Activated T-helper 1 cell treated with anti-CD3 and anti-CD28 coated beads, Interleukin-2, amount 50 U/mL, for 16 hours (primary cell): ENCODE measurements around the gene NPC1.
"Not testable (repeated sequence)": the region's sequence is repeated elsewhere in the genome, so short reads cannot be mapped to it uniquely, and the experiment has no call there.

Experiments used
- DNase-seq, 2 donors: peaks; one replicate each; pipeline ENCODE4 v3.0.0-alpha.2; 2020; ENCODE audit warnings: low read depth in 1 of 2, low spot score in 1 of 2

The NPC1 gene

DNA sequence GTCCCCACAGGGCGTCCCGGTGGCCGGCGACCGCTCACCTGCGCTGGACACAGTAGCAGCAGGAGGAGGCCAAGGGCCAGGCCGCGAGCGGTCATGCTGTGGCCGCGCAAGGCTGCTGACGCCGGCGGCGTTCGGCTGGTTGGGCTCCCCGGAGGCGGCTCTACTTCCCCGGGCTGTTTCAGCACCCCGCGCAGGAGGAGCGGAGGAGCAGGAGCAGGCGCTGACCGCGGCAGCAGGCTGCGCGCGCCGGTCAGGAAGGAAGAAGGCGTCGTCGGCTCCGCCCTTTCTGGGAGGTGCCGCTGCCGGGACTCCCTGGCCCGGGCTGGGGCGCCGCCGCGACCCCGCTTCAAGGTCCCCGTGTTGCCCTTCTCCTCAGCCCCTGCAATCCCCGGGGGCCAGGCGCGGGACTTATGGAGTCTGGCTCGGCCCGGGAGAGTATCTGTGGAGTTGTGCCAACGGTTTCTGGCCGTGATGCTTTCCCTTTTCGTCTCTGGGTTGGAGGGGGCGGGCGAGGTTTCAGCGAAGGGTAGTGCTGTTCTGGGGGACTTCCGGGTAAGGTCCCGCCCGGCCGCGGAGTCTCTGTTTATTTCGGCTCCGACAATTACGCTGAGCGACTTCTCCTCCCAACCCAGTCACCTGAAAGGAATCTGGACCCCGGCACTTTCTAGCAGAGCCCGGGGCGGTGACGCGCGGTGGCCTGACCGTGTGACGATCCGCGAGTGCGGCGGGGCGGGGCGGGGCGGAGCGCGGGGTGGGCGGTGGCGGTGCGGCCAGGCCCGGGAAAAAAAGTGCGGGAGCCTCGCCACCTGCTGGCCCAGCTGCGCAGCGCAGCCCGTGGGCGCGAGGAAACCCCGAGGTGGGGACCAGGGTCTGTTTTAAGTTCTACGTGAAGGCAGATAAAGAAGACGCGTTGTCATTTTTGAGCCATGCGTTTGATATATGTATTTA, at the start of gene NPC1:
Gene NPC1 (minus strand): TSS at position 258 of the 948 bp plus-strand sequence. CDS start 163 bp downstream, at position 95.
- peak; percentile 83 to 87 for DNase-seq

DNA sequence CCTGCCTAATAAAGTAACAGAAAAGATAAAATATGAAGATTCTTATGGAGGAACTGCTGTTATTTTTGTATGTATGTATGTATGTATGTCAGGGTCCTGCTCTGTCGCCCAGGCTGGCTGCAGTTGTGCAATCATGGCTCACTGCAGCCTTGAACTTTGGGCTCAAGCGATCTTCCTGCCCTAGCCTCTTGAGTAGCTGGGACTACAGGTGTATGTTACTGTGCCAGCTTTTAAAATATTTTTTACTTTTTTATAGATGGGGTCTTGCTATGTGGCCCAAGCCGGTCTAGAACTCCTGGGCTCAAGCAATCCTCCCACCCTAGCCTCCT, 49.7 kb upstream of the NPC1 start:
- no peak for DNase-seq

DNA sequence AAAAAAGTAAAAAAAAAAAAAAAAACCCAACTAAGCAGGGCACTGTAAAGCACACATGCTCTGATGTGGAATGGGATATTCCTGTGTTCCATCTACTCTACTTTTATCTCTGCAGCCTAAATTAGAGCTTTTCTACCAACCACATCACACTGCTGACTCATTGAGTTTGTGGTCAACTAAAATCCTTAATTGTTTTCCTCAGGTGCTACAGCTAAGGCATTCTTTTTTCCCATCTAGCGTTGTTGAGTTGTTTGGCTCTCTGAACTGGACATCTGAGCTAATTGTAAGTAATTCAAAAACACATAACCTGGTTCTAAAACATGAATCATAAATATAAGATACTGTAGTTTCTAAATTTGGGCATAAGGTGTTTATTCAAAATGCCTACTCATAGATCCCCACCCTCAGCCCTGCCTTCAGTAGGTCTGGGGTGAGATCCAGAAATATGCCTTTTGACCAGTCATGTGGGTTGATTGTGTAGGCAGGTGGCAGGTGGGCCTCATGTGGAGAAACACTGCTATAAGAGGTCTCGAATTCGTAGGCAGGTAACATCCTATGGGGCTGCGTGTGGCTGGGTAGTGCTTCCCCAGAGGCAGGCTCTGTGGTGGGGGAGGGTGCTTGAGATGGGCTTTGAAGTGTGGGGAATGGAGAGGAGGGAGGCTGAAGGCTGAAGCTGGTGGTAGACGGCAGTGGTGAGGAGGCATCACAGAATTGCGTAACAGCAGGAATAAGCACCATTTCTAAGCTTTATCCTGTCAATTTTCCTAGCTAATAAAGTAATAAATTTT, 49.2 kb upstream of the NPC1 start:
- DNase-seq, result no peak

DNA sequence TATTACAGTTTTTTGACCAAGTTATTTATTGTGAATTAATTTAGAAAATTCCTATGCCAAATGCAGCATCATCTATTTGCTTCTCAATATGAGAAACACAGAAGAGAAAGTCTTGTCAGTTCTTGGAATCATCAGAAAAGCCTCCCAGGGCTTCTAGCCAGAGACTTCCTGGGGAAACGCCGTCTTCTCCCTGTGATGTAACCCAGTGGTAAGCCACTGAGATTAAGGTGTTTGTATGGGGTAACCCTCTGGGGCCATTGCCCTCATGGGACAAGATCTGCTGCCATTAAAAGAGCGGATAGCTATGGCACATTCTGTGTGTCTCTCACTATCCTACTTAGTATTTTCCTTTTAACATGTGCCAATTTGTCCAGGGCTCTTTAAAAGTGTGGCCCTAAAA, 48.4 kb upstream of the NPC1 start:
- DNase-seq, result no peak

DNA sequence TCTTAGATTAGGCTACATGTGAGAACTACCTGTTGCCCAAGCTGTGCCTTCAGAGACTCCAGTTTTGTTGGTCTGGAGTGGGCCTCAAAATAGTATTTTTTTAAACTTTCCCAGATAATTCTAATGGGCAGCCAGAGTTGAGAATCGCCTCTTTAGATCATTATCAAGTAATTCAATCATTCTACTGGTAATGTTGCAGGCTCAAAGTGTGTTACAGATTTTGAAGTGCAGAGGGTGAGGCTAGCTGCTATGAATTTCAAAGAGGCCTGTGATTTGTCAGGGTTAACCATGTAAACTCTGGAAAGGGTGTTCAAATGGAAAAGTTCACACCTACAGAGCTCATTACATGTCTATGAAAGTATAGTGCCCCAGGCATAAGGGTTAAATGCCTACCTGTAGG, 46.3 kb upstream of the NPC1 start:
- DNase-seq, result no peak

DNA sequence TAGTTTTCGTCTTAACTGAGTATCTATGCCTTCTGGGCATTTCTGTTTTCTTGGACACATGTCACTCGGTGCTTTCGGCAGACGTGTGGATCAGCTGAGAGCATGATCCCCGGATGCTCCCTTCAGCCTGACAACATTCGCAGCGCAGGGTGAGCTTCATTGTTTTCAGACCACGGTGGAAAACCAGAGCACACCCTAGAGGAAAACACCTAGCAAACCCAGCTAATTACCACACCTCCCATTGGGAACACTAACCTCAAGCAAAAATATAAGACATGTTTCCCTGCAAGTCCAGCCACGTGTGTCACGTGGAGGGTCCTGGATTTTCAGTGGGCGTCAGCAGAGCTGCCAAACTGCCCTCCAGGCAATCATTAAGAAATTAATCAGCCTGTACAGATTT, 45.4 kb upstream of the NPC1 start:
- no peak for DNase-seq

DNA sequence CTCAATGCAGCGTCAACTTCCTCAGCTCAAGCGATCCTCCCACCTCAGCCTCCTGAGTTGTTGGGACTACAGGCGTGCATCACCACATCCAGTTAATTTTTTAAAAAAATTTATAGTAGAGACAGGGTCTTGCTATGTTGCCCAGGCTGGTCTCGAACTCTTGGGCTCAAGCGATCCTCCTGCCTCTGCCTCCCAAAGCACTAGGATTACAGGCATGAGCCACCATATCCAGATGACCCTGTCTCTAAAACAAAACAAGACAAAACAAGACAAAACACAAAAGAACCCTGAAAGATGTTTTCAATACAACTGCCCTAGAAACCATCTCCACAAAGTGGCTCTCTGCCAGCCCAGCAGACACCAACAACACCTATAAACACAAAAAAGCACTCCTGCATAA, 45.0 kb upstream of the NPC1 start:
- no peak for DNase-seq

DNA sequence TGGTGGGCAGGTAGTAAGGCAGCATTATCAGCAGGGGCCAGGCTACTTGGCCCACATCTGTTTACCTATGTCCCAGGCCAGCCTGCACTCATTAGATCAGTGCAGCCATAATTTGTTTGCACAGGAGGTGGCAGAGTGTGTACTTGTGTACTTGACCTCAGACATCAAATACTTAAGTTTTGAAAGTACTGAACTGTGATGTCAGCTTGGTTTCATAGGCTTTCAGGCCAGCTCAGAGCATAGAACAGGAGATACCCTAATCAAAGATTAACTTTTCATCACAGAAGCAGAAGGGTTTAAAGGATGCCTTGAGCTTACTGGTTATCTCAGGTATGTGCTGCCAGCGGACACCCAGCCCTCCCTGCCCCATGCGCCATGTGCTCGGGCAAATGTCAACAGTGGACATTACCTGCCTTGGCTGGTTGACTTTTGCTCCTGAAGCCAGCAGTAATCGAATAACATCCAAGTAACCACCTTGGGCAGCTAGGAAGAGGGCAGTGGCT, 43.2 kb upstream of the NPC1 start:
- DNase-seq, result no peak

DNA sequence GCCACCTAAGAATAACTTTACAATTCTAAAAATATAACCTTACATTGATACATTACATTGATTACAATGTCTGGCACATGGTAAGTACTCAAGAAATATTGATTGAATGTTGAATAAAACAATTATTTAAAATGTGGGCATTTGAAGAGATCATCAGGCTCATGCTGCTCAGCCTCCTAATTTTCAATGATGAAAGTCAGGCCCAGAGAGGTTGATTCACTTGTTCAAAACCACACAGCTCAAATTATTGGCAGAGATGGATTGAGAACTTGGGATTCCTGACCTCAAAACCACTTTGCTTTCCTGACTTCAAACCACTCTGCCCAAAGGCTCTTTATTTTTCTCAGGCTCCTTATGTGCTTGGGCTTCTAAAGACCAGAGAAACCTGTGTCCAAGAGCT, 41.7 kb upstream of the NPC1 start:
- no peak for DNase-seq

DNA sequence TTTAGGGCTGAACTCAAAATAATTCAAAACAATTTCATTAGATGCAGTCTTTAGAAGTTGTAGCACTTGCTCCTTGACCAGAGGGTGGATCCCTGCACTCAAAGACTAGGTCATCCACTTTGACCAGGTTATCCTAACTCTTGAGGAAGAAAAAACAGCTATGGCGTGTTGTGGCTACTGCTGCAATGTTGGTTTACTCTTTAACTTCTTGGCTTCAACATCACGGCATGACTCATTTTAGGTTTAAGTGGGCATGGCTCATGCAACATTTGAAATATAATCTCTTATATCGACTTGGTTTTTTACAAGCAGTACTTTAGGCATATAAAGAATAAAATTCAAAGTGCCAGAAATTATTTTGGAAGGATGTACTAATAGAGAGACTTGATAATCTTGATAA, 41.0 kb upstream of the NPC1 start:
- no peak for DNase-seq

DNA sequence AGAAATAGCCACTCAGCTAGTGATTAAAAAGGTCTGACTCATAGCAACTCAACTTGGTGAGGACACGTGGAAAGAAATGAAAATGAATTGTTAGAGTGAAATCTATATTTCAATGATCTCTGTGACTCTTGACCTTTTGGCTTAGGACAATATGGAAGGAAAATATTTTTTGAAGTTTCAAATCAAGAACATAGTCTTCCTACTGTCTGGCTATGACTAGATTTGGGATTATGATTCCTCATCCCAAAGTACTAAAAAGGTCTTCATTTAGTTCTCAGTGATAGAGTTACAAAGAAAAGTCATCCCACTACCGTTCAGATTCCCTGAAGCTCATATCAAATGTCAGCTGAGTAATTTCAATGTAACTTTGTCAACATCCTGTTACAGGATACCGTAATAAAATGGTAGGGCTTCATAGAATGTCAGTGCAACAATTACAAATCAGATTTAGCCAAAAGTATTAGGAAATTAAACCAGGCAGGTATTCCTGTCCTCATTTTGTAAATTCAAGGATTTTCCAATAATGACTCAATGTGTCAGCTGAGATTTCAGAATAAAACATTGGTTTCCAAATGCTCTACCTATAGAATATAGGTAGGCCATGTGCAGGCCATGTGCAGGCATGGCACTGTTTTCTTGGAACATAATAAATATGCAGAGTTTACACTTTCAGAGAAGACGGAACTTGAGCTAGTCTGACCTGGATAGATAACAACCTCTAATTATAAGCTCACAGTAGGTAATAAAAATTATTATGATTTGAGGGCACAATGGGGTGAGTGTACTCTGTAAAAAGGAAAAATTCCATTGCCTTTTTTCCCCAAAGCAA, 40.4 kb upstream of the NPC1 start:
- DNase-seq, result no peak

DNA sequence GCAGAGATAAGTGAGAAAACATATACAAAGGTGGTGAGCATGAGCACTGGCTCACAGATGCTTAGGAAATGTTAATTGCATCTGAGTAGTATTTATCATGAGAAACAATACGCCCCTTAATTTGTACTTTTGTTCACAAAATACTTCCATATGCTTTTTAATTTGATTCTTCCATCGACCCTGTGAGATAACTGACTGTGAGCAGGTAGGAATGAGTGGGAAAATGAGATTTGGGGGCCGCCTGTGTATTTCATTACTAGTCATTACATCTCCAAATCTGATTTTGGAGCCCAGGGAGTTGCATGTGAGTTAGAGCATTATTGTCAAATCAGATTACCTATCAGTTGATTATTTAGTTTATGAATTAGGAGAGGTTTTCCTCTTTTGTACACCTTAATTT, 36.7 kb upstream of the NPC1 start:
- no peak for DNase-seq

DNA sequence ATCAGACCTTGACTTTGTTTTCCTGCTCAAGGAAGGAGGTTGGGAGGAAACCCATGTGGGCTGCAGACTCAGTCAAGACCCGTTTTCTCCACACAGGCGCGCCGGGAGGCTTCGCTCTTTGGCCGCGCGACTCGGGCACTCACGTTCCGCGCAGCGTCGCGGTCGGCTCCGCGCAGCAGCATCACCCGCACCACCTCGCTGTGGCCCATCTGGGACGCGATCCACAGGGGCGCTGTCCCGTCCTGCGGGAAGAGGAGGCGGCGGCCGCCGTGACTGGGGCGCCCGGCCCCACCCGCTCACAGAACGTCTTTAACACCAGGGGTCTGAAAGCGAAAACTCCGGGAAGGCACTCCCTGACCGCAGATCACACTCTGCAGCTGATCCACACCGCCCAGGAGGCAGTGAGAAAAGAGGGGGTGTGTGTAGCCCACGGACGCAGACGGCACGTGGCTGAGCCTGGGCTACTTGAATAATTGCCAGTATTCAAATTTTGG, 33.1 kb upstream of the NPC1 start:
- no peak for DNase-seq

DNA sequence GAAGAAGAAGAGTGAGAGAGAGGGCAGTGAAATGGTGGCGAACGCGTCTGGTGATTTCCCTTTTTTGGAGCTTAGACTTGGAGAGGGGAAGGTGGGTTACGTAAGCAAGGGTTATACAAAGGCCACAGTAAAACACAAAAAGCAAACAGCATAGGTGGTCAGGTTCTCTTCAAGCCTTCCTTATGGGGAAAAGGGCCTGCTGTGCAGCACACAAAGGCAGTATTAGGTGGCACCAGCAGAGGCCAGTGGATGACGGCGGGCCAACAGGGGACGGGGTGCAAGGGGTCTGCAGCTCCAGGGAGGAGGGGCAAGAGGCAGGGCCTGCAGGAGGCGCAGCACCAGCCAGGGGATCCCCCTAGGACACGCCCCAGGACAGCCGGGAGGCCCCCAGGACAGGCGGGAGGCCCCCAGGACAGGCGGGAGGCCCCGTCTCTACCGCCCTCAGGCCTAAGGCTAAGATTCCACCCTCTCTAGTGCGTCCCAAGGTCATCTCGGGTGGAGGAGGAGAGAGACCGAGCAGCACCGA, 32.6 kb upstream of the NPC1 start:
- DNase-seq, result no peak

DNA sequence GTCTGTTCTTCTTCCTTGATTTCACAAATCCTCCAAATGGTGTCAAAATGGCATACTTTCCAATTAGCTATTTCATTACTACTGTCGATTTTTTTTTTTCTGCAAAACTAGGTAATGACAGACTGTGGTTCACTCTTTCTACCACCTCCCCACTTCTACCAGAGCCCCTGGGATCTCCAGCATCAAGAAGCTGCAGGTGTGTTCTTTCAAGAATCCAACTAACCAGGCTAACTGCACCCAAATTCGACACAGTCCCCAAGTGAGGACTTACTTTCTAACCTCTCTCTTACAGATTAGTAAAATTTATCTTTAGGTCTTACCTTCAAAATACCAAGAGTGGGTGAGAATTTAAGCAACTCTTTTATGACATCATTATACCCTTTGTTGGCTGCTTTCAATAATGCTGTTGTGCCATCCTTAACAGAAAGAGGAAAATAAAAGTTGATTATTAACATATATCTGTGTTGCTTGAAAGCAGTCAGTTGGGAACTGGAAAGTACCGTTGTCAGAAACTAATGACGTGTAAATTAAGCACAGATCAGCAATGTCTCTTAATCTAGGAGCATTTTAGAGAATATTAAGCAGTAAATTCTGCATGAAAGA, 31.2 kb upstream of the NPC1 start:
- DNase-seq, result no peak

DNA sequence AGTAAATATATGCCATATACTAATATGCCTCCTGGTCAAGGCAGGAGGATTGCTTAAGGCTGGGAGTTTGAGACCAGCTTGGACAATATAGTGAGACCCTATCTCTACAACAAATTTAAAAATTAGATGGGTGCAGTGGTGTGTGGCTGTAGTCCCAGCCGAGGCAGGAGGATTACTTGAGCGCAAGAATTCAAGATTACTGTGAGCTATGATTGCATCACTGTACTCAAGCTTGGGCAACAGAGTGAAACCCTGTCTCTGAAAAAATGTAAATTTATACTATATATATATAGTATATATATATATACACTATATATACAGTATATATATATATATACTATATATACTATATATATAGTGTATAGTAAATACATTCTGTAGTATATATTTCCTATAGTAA, 30.0 kb upstream of the NPC1 start:
- no peak for DNase-seq

DNA sequence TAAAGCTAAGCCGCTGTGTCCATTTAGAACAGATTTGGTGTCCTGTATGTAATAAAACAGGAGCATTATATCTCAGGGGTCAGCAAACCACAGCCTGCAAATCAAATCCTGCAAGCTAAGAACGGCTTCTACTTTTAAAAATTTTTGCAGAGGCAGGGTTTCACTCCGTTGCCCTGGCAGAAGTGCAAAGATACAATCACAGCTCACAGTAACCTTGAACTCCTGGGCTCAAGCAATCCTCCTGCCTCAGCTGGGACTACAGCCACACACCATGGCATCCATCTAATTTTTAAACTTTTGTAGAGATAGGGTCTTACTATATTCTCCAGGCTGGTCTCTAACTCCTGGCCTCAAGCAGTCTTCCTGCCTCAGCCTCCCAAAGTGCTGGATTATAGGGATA, 28.6 kb upstream of the NPC1 start:
- DNase-seq, result no peak

DNA sequence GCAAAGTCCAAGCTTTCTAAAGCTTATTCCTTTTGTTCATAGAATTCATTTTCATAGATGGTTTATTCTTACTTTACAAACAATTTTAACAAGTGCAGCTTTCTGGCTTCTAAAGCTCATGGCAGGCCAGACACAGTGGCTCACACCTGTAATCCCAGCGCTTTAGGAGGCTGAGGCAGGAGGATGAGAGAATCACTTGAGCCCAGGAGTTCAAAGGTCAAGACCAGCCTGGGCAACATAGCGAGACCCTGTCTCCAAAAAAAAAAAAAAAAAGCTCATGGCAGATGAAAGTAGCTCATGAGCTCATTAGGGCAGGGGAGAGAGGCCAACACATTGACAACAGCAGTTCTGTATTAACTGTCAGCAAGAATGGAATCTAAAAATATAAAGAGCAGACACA, 28.1 kb upstream of the NPC1 start:
- no peak for DNase-seq

DNA sequence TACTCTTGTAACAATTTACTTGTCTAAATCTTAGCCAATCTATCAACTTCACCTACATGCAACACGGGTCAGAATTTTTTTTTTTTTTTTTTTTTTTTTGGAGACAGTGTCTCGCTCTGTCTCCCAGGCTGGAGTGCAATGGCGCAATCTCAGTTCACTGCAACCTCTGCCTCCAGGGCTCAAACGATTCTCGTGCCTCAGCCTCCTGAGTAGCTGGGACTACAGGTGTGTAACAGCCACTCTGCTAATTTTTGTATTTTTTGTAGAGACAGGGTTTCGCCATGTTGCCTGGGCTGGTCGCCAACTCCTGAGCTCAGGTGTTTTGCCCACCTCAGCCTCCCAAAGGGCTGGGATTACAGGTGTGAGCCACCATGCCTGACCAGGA, 26.8 kb upstream of the NPC1 start:
- not testable (repeated sequence) for DNase-seq

DNA sequence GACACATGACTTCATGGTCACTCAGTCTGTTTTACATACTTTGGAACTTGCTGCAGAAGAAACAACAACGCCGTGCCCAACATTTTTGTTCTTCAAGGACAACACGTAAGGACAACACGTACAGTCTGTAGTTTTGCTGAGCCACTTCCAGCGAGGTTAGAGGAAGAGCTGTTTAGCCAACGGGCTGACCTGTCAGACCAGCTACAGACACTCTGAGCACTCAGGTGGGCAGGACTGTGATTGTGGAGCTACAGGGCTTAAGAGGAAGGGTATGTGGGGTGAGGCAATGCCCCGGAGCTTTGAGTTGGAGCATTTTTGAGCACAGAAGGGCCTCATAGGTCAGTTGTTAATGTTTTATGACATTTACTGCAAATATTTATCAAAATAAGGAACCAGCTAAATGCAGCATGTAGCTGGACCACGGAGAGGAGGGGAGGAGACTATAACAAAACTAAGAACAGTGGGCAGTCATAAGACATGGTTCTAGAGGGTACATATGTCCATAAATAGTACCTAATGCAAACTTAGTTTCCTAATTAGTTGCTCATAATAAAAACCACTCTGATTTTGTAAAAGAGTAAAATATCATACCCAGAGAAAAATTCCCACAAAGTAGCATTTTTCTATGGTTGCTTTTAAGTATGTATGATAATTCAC, 26.3 kb upstream of the NPC1 start:
- no peak for DNase-seq
